ENCODE measurements around the gene CHST3.

CHST3 gene

GRCh38 chr10:72034040-72034499 is 69.9 kb downstream of the CHST3 start:
- Histone ChIP-seq H2AFZ (ENCODE audit: low read depth) (no peak overlapping the region), H3K36me3 (ENCODE audit: insufficient read depth) (no peaks in the 10 kb centered on the region), H3K79me2 (ENCODE audit: insufficient read depth, low read depth) (no peaks in the 10 kb centered on the region), H3K4me3 (IDR thresholded peaks at IDR 0.05; ENCODE audit: insufficient read depth, low read depth, low read length) (no peak overlapping the region), H3K4me1 (ENCODE audit: low read depth, poor library complexity, severe bottlenecking) (no peaks in the 10 kb centered on the region), H3K27me3 (ENCODE audit: insufficient read depth, low read depth) (no peaks in the 10 kb centered on the region), H3K27ac (no peak overlapping the region), H4K20me1 (ENCODE audit: insufficient read depth) (no peaks in the 10 kb centered on the region), H3K9ac (no peak overlapping the region), H3K4me2 (no peak overlapping the region)
- no peak for TF ChIP-seq CTCF (conservative IDR thresholded peaks at IDR 0.05; ENCODE audit: low read depth, low read length)

- Histone ChIP-seq H3K36me3 (ENCODE audit: insufficient read depth) (no peaks in the 10 kb centered on the region), H3K9ac (no peak overlapping the region), H3K27ac (no peak overlapping the region), H3K4me3 (IDR thresholded peaks at IDR 0.05; ENCODE audit: insufficient read depth, low read depth, low read length) (no peak overlapping the region), H3K4me1 (ENCODE audit: low read depth, poor library complexity, severe bottlenecking) (no peaks in the 10 kb centered on the region), H3K79me2 (ENCODE audit: insufficient read depth, low read depth) (no peaks in the 10 kb centered on the region), H3K4me2 (no peak overlapping the region), H3K27me3 (ENCODE audit: insufficient read depth, low read depth) (no peaks in the 10 kb centered on the region), H4K20me1 (ENCODE audit: insufficient read depth) (no peaks in the 10 kb centered on the region), H2AFZ (ENCODE audit: low read depth) (no peak overlapping the region)
- no peak for TF ChIP-seq CTCF (conservative IDR thresholded peaks at IDR 0.05; ENCODE audit: low read depth, low read length)
Measured at GRCh38 chr10:72034761-72035160, 70.6 kb downstream of the CHST3 start.

GRCh38 chr10:72035252-72035887 is 71.2 kb downstream of the CHST3 start:
- H3K4me3 ChIP-seq (IDR thresholded peaks at IDR 0.05; ENCODE audit: insufficient read depth, low read depth, low read length) = no peak overlapping the region
- no peaks in the 10 kb centered on the region for H3K4me1 ChIP-seq (ENCODE audit: low read depth, poor library complexity, severe bottlenecking)
- TF ChIP-seq CTCF (conservative IDR thresholded peaks at IDR 0.05; ENCODE audit: low read depth, low read length) = no peak
- H3K9ac ChIP-seq = no peak overlapping the region
- no peaks in the 10 kb centered on the region for H4K20me1 ChIP-seq (ENCODE audit: insufficient read depth)
- H3K36me3 ChIP-seq (ENCODE audit: insufficient read depth) = no peaks in the 10 kb centered on the region
- no peak overlapping the region for H3K4me2 ChIP-seq
- H3K27me3 ChIP-seq (ENCODE audit: insufficient read depth, low read depth) = no peaks in the 10 kb centered on the region
- no peak overlapping the region for H3K27ac ChIP-seq
- no peak overlapping the region for H2AFZ ChIP-seq (ENCODE audit: low read depth)
- H3K79me2 ChIP-seq (ENCODE audit: insufficient read depth, low read depth) = no peaks in the 10 kb centered on the region

GRCh38 chr10:72037266-72037665 is 73.1 kb downstream of the CHST3 start:
- no peaks in the 10 kb centered on the region for H3K36me3 ChIP-seq (ENCODE audit: insufficient read depth)
- H2AFZ ChIP-seq (ENCODE audit: low read depth) = no peak overlapping the region
- TF ChIP-seq CTCF (conservative IDR thresholded peaks at IDR 0.05; ENCODE audit: low read depth, low read length) = no peak
- no peaks in the 10 kb centered on the region for H3K79me2 ChIP-seq (ENCODE audit: insufficient read depth, low read depth)
- H3K9ac ChIP-seq = no peak overlapping the region
- no peaks in the 10 kb centered on the region for H3K27me3 ChIP-seq (ENCODE audit: insufficient read depth, low read depth)
- no peak overlapping the region for H3K4me2 ChIP-seq
- no peak overlapping the region for H3K4me3 ChIP-seq (IDR thresholded peaks at IDR 0.05; ENCODE audit: insufficient read depth, low read depth, low read length)
- no peaks in the 10 kb centered on the region for H4K20me1 ChIP-seq (ENCODE audit: insufficient read depth)
- no peak overlapping the region for H3K27ac ChIP-seq
- H3K4me1 ChIP-seq (ENCODE audit: low read depth, poor library complexity, severe bottlenecking) = no peaks in the 10 kb centered on the region
